Measurements from ENCODE around the gene L1CAM. TPM values are rescaled to one million over a fixed set of nuclear protein-coding genes. Genes with fewer than 3 reads are reported as not detected.

Gene L1CAM
- total and polyA plus RNA-seq, 2 of the 8 experiments (the other 6 are each of a cell fraction or from before 2014, with no cell fraction given) = 11.0 to 43.0 TPM

DNA sequence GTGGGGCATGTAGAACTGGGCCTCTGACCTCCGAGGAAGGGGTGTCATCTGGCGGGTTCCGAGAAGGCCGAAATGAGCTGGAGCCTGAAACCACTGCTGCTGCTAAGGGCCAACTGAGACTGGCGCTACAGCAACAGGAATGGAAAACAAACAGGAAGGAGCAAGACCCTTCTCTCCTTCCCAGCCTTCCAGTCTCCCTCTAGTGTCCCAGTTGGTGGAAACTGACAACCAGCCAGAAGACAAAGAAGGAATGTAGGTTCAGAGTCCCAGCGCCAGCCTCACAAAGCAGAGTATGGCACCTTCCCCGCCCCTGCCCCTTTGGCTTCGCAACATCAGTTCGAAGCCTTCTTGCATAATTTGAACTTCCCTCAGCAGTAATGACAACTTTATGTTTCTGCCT lies 31.3 kb downstream of the L1CAM start (continued):
- TF ChIP-seq CTCF (IDR thresholded peaks at IDR 0.05; ENCODE audit: control extremely low read depth in 1 of 3, insufficient read depth in 1 of 3, low read depth in 1 of 3, low read length in 3 of 3) = peak in 2 of 3 experiments; percentile 33 to 41; a peak in 3 of 4 replicates
- TF ChIP-seq POLR2A (IDR thresholded peaks at IDR 0.05; ENCODE audit: control extremely low read depth in 1 of 2, low read depth in 2 of 2, low read length in 2 of 2) = no peak
